ENCODE data around the gene ILDR2. TPM values are rescaled to one million over a fixed set of nuclear protein-coding genes. Genes with fewer than 3 reads are reported as not detected.

The ILDR2 gene
- total RNA-seq, 1 experiment from 2014 or later, result not detected

- Histone ChIP-seq H3K27ac (ENCODE audit: low read depth, low read length, poor library complexity, severe bottlenecking) (no peak overlapping the region), H3K27me3 (replicated peaks; ENCODE audit: insufficient read depth, low read depth, low read length, poor library complexity) (peaks cover 70% of the 10 kb centered on the region), H3K9me3 (ENCODE audit: low read depth, low read length, poor library complexity, severe bottlenecking) (no peaks in the 10 kb centered on the region), H3K4me1 (ENCODE audit: insufficient read depth, low read length, poor library complexity, severe bottlenecking) (no peaks in the 10 kb centered on the region), H3K36me3 (ENCODE audit: insufficient read depth, low read length, poor library complexity, severe bottlenecking) (no peaks in the 10 kb centered on the region), H3K4me3 (ENCODE audit: low read depth, low read length, poor library complexity, severe bottlenecking) (no peak overlapping the region)
- TF ChIP-seq EZH2 (IDR thresholded peaks at IDR 0.05; ENCODE audit: borderline replicate concordance, low read depth, low read length, poor library complexity, severe bottlenecking), result no peak
- TF ChIP-seq CTCF (conservative IDR thresholded peaks at IDR 0.05; ENCODE audit: low read depth, low read length), result no peak
- BruUV-seq (replicated peaks), result no TSS peak
- CTCF ChIA-PET, result no interaction called here
- intact Hi-C loops (cut with micrococcal nuclease; ENCODE audit: unreplicated experiment), result no loop called here
- DNase-seq (ENCODE audit: low spot score), result no peak
- POLR2A ChIA-PET (ENCODE audit: low non-redundant PET), result no interaction called here
Observed at GRCh38 chr1:166937962-166938361, 37.4 kb downstream of the ILDR2 start.

DNA sequence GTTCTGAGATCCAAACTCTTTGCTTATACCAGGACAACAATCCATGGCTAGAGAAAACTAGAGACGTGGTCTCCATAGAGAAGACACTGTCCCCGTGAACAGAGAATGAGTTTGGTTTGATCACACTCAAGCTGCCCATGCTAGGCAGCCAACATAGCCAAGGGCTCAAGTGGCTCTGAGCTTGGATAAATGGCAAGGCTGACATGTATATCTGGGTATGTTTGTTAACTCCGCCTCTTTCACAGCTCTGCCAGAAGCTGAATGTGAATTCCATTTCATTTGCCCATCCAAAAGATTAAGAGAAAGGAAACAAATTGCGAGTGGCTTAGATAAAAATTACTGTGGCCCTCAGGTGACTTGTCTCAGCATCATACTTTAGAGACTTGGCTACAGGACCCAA, 38.0 kb downstream of the ILDR2 start:
- DNase-seq (ENCODE audit: low spot score), result no peak
- Histone ChIP-seq H3K27ac (ENCODE audit: low read depth, low read length, poor library complexity, severe bottlenecking) (no peak overlapping the region), H3K9me3 (ENCODE audit: low read depth, low read length, poor library complexity, severe bottlenecking) (no peaks in the 10 kb centered on the region), H3K36me3 (ENCODE audit: insufficient read depth, low read length, poor library complexity, severe bottlenecking) (no peaks in the 10 kb centered on the region), H3K4me1 (ENCODE audit: insufficient read depth, low read length, poor library complexity, severe bottlenecking) (no peaks in the 10 kb centered on the region), H3K4me3 (ENCODE audit: low read depth, low read length, poor library complexity, severe bottlenecking) (no peak overlapping the region), H3K27me3 (replicated peaks; ENCODE audit: insufficient read depth, low read depth, low read length, poor library complexity) (peaks cover 70% of the 10 kb centered on the region)
- BruUV-seq (replicated peaks), result no TSS peak
- TF ChIP-seq CTCF (conservative IDR thresholded peaks at IDR 0.05; ENCODE audit: low read depth, low read length) (no peak), EZH2 (IDR thresholded peaks at IDR 0.05; ENCODE audit: borderline replicate concordance, low read depth, low read length, poor library complexity, severe bottlenecking) (no peak)
- intact Hi-C loops (cut with micrococcal nuclease; ENCODE audit: unreplicated experiment), result no loop called here
- ChIA-PET CTCF (no interaction called here), POLR2A (ENCODE audit: low non-redundant PET) (no interaction called here)

GRCh38 chr1:166933633-166934032, 41.7 kb downstream of the ILDR2 start:
- POLR2A ChIA-PET (ENCODE audit: low non-redundant PET), result no interaction called here
- Histone ChIP-seq H3K27ac (ENCODE audit: low read depth, low read length, poor library complexity, severe bottlenecking) (no peak overlapping the region), H3K36me3 (ENCODE audit: insufficient read depth, low read length, poor library complexity, severe bottlenecking) (no peaks in the 10 kb centered on the region), H3K9me3 (ENCODE audit: low read depth, low read length, poor library complexity, severe bottlenecking) (no peaks in the 10 kb centered on the region), H3K27me3 (replicated peaks; ENCODE audit: insufficient read depth, low read depth, low read length, poor library complexity) (peaks cover 88% of the 10 kb centered on the region), H3K4me1 (ENCODE audit: insufficient read depth, low read length, poor library complexity, severe bottlenecking) (no peaks in the 10 kb centered on the region), H3K4me3 (ENCODE audit: low read depth, low read length, poor library complexity, severe bottlenecking) (no peak overlapping the region)
- no peak for DNase-seq (ENCODE audit: low spot score)
- BruUV-seq (replicated peaks), result no TSS peak
- intact Hi-C loops (cut with micrococcal nuclease; ENCODE audit: unreplicated experiment), result no loop called here
- TF ChIP-seq CTCF (conservative IDR thresholded peaks at IDR 0.05; ENCODE audit: low read depth, low read length), result no peak
- no peak for TF ChIP-seq EZH2 (IDR thresholded peaks at IDR 0.05; ENCODE audit: borderline replicate concordance, low read depth, low read length, poor library complexity, severe bottlenecking)
- CTCF ChIA-PET, result no interaction called here

Measured in A673 (cell line).